T-helper 1 cell treated with Interleukin-12 subunit alpha and Interleukin-12 subunit beta and Interleukin-4 antibody, amounts not matched to agents 30 μg/mL and 1 μg/mL, for 36 hours (primary cell): Measurements from ENCODE around the gene CTSV.
"Not testable (repeated sequence)": the region's sequence is repeated elsewhere in the genome, so short reads cannot be mapped to it uniquely, and the experiment has no call there.

ENCODE experiments used
- H3K27ac Mint-ChIP-seq: one replicate; pipeline ENCODE4 v1.8.0; 2021; ENCODE audit warnings: mild to moderate bottlenecking, mixed read lengths
- H3K27me3 Mint-ChIP-seq: one replicate; pipeline ENCODE4 v1.8.0; 2021; ENCODE audit warnings: low read depth, mixed read lengths
- H3K36me3 Mint-ChIP-seq: one replicate; pipeline ENCODE4 v1.8.0; 2021; ENCODE audit warnings: low read depth, mixed read lengths
- H3K4me1 Mint-ChIP-seq: one replicate; pipeline ENCODE4 v1.8.0; 2021; ENCODE audit warnings: low read depth, mixed read lengths
- H3K4me3 Mint-ChIP-seq: one replicate; pipeline ENCODE4 v1.8.0; 2021; ENCODE audit warnings: mild to moderate bottlenecking, moderate library complexity, mixed read lengths
- H3K9me3 Mint-ChIP-seq: one replicate; pipeline ENCODE4 v1.8.0; 2021; ENCODE audit warnings: mixed read lengths

The CTSV gene

GRCh38 chr9:97038611-97039513 lies at the start of gene CTSV:
TSS of gene CTSV (minus strand) at chr9:97039142. CDS start at chr9:97038043, 1,099 bp downstream.
- Mint-ChIP-seq H3K27me3 (peaks cover 45% of the 10 kb centered on the region), H3K27ac (no peak within 1 kb of the TSS), H3K4me3 (peak within 1 kb of the TSS; percentile 82), H3K36me3 (no peaks in the 10 kb centered on the region), H3K9me3 (no peaks in the 10 kb centered on the region), H3K4me1 (peaks cover 4% of the 10 kb centered on the region)

DNA sequence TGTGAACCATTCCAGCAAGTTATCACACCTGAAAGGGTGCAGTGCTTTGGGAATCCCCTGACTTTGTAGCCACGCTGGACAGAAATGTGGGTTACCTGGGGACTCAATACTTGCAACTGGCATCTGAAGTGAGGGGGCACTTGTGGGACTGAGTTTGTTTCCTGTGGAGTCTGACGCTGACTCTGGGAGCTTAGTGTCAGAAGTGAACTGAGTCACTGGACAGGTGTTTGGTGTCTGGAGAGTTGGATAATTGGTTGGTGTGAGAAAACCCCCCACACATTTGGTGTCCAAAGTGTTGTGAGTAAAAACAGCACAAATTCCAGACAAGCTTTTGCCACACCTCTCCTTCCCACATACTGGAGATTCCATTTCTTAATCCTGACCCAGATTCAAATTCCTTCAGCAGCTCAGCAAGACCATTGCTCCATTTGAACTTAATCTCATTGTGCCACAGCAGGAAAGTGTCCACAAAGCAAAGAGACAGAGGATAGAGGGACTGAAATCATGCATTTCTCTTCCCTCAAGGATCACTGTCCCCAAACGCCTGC lies 48.8 kb upstream of the CTSV start:
- H3K9me3 Mint-ChIP-seq, H3K27ac Mint-ChIP-seq, H3K4me1 Mint-ChIP-seq, H3K36me3 Mint-ChIP-seq, H3K4me3 Mint-ChIP-seq: not testable (repeated sequence)
- peaks cover 30% of the 10 kb centered on the region for H3K27me3 Mint-ChIP-seq

- H3K4me1 Mint-ChIP-seq, H3K9me3 Mint-ChIP-seq, H3K36me3 Mint-ChIP-seq, H3K27ac Mint-ChIP-seq, H3K4me3 Mint-ChIP-seq: not testable (repeated sequence)
- peaks cover 27% of the 10 kb centered on the region for H3K27me3 Mint-ChIP-seq
Measured at GRCh38 chr9:97084562-97084991, 45.6 kb upstream of the CTSV start.

GRCh38 chr9:97078362-97078761 lies 39.4 kb upstream of the CTSV start:
- H3K36me3 Mint-ChIP-seq, result no peaks in the 10 kb centered on the region
- no peak overlapping the region for H3K4me3 Mint-ChIP-seq
- H3K27me3 Mint-ChIP-seq, result peaks cover 30% of the 10 kb centered on the region
- no peaks in the 10 kb centered on the region for H3K4me1 Mint-ChIP-seq
- no peak overlapping the region for H3K27ac Mint-ChIP-seq
- H3K9me3 Mint-ChIP-seq, result no peaks in the 10 kb centered on the region

DNA sequence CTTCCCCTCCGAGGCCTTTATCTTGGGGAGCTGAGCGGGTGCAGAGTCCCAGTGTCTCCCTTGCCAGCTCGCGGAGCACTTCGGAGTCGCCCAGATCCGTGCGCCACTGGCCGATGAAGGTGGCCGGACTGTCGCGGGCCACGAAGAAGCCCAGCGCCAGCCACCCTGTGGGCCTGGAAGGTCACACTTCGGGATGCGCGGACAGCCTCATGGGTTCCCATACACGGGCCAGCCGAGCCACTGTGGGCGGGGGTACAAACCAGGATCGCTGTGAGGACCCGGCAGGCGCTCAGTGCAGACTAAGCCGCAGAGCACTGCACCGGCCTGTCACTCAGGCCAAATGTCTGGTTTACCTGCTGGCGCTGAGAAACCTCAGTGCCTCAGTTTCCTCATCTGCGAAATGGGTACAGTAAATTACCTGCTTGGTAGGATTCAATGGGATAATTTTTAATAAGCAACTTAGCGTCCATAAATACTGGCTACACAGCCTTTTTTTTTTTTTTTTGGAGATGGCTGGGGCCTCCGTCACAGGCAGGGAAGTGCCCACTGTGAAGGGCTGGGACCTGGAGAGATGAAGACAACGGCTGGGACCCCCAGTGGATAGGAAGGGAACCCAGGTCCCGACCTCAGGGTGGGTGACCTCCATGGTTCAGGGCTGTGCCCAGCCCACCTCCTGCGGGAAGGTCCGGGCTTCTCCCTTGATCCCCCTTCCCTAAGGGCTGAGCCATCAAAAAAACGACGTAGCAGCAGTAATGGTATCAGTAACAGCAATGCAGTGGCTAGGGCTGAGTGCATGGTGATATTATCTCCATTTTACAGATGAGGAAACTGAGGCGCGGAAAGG lies 38.7 kb upstream of the CTSV start:
- no peak overlapping the region for H3K27ac Mint-ChIP-seq
- no peaks in the 10 kb centered on the region for H3K4me1 Mint-ChIP-seq
- no peak overlapping the region for H3K4me3 Mint-ChIP-seq
- H3K27me3 Mint-ChIP-seq, result peaks cover 31% of the 10 kb centered on the region
- H3K36me3 Mint-ChIP-seq, result no peaks in the 10 kb centered on the region
- H3K9me3 Mint-ChIP-seq, result no peaks in the 10 kb centered on the region

- H3K27me3 Mint-ChIP-seq, result peaks cover 36% of the 10 kb centered on the region
- H3K9me3 Mint-ChIP-seq, H3K4me3 Mint-ChIP-seq, H3K4me1 Mint-ChIP-seq, H3K27ac Mint-ChIP-seq, H3K36me3 Mint-ChIP-seq: not testable (repeated sequence)
Measured at GRCh38 chr9:97076731-97077451, 37.9 kb upstream of the CTSV start.

DNA sequence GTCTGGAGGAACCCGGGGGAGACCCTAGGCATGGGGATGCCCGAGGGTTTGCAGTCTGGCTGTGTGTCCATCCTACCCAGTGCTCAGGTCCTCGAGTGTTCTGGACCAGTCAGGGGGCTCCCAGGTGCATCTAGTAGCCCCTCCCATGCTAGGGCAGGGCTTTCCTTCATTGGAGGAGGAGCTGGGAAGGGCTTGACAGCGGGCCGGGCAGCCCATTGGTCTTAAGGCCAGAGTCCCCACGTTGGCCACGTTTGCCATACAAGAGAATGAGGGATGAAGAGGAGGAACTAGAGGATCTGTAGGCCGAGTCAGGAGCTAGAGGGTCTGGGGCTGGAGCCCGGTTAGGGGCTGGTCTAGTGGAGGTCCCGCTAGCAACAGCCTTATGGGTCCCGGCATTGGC lies 37.3 kb upstream of the CTSV start:
- peaks cover 38% of the 10 kb centered on the region for H3K27me3 Mint-ChIP-seq
- no peaks in the 10 kb centered on the region for H3K9me3 Mint-ChIP-seq

GRCh38 chr9:97075289-97075985 lies 36.5 kb upstream of the CTSV start:
- peaks cover 36% of the 10 kb centered on the region for H3K27me3 Mint-ChIP-seq
- H3K4me1 Mint-ChIP-seq, result no peaks in the 10 kb centered on the region
- no peak overlapping the region for H3K27ac Mint-ChIP-seq
- H3K4me3 Mint-ChIP-seq, result no peak overlapping the region
- H3K36me3 Mint-ChIP-seq, result no peaks in the 10 kb centered on the region
- no peaks in the 10 kb centered on the region for H3K9me3 Mint-ChIP-seq

More for the DNA sequence above, 37.3 kb upstream of the CTSV start:
- Mint-ChIP-seq H3K27ac (no peak overlapping the region), H3K36me3 (no peaks in the 10 kb centered on the region), H3K4me1 (no peaks in the 10 kb centered on the region), H3K4me3 (no peak overlapping the region)

DNA sequence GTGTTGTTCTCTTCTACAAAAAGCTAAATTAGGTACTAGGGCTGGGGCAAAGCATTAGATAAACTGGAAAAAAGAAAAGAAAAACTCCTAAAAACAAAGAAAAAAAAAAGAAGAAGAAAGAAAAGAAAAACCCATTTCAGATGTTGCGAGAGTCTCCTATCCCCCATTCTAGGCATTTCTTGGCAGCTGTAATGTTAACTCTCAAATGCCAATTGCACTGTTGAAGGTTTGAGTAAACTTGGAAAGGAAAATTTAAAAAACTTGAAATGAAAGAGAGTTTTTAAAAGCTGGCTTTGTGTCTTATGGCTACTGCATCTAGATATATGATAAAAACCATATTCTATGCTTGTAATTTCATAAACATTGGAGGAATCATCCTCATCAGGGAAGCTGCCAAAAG lies 34.6 kb upstream of the CTSV start:
- peaks cover 32% of the 10 kb centered on the region for H3K27me3 Mint-ChIP-seq
- H3K4me1 Mint-ChIP-seq, result no peaks in the 10 kb centered on the region
- no peaks in the 10 kb centered on the region for H3K36me3 Mint-ChIP-seq
- no peak overlapping the region for H3K4me3 Mint-ChIP-seq
- no peaks in the 10 kb centered on the region for H3K9me3 Mint-ChIP-seq
- no peak overlapping the region for H3K27ac Mint-ChIP-seq

DNA sequence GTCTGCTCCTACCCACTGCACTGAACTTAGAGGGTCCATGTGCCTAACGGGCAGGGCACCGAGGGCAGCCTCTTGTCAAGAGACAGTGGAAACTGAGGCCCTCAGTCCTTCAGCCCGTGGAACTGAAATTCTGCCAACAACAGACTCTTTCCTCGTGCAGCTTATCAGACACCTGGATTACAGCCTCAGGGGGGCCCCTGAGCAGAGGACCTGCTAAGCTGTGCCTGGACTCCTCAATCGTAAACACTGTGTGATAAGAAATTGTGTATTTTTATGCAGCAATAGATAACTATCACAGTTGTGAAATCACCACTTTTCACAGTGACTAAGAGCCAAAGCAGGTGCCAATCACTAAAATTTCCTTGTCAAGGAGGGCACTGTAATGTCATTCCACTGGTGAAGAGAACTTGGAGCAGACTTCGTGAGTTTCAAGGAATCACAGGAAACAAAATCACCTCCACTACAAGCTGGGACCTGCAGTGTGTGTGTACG lies 33.4 kb upstream of the CTSV start:
- no peaks in the 10 kb centered on the region for H3K4me1 Mint-ChIP-seq

GRCh38 chr9:97070325-97070724 lies 31.4 kb upstream of the CTSV start:
- Mint-ChIP-seq H3K9me3 (peaks cover 10% of the 10 kb centered on the region), H3K27me3 (peaks cover 26% of the 10 kb centered on the region)
- not testable (repeated sequence) for H3K4me3 Mint-ChIP-seq, H3K4me1 Mint-ChIP-seq, H3K36me3 Mint-ChIP-seq, H3K27ac Mint-ChIP-seq

More for the DNA sequence above, 33.4 kb upstream of the CTSV start:
- H3K9me3 Mint-ChIP-seq, result no peaks in the 10 kb centered on the region
- peaks cover 32% of the 10 kb centered on the region for H3K27me3 Mint-ChIP-seq
- no peak overlapping the region for H3K27ac Mint-ChIP-seq
- no peak overlapping the region for H3K4me3 Mint-ChIP-seq
- H3K36me3 Mint-ChIP-seq, result no peaks in the 10 kb centered on the region

DNA sequence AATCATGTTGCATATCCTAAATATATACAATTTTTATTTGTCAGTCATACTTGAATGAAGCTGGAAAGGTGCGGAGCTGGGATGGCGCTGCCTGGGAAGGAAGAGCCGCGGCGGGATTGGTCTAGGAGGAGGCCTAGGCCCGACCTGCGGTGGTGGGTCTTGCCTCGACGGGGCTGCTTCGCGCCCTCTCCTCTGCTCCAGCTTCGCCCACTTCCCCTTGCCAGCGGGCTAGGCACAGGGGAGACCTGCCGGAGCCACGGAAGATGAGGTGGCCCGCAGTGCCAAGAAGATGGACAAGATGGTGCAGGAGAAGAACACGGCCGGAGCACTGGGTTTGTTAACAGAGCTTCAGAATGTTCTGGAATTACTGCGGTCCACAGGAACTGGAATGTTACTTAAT lies 28.5 kb upstream of the CTSV start:
- peaks cover 13% of the 10 kb centered on the region for H3K27me3 Mint-ChIP-seq

DNA sequence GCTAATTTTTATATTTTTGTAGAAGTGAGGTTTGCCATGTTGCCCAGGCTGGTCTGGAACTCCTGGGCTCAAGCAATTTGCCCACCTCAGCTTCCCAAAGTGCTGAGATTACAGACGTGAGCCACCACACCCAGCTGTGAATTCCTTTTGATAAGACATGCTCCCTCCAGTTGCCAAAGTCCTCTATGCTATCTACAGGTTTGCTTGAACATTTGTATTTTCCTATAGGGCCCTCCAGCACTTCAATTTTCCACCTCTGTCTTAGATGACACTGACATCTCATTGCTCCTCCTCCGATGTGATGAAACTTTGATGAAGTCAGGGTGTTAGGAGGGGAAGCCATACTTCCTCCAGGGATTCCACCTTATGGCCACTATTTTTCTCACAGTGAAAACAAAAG lies 25.2 kb upstream of the CTSV start:
- Mint-ChIP-seq H3K27me3 (no peaks in the 10 kb centered on the region), H3K4me1 (peaks cover 2% of the 10 kb centered on the region), H3K9me3 (peaks cover 12% of the 10 kb centered on the region), H3K4me3 (no peak overlapping the region), H3K27ac (no peak overlapping the region), H3K36me3 (no peaks in the 10 kb centered on the region)

More for the DNA sequence above, 28.5 kb upstream of the CTSV start:
- no peak overlapping the region for H3K4me3 Mint-ChIP-seq
- H3K9me3 Mint-ChIP-seq, result peaks cover 12% of the 10 kb centered on the region
- no peak overlapping the region for H3K27ac Mint-ChIP-seq
- no peaks in the 10 kb centered on the region for H3K4me1 Mint-ChIP-seq
- H3K36me3 Mint-ChIP-seq, result no peaks in the 10 kb centered on the region
